ENCODE results near the gene KLHDC9. TPM values are rescaled to one million over a fixed set of nuclear protein-coding genes. Genes with fewer than 3 reads are reported as not detected.

Gene KLHDC9
- total and polyA plus RNA-seq, 2 donors = 1.9 to 4.7 TPM

Other genes starting within 250 kb of the KLHDC9 start
- gene CD244, start 235.5 kb upstream of the KLHDC9 start, total RNA-seq = 10.3 TPM
- gene CD244, start 235.5 kb upstream of the KLHDC9 start, polyA plus RNA-seq = 2.4 TPM
- gene ITLN1, start 213.2 kb upstream of the KLHDC9 start, total RNA-seq = 2.1 TPM
- 8.7 TPM for gene ITLN1, start 213.2 kb upstream of the KLHDC9 start, polyA plus RNA-seq
- 0.38 TPM for gene ITLN2, start 143.6 kb upstream of the KLHDC9 start, total RNA-seq
- 2.1 TPM for gene ITLN2, start 143.6 kb upstream of the KLHDC9 start, polyA plus RNA-seq
- gene F11R, start 77.2 kb upstream of the KLHDC9 start, total RNA-seq = 28.3 TPM
- 43.0 TPM for gene F11R, start 77.2 kb upstream of the KLHDC9 start, polyA plus RNA-seq
- 73.0 TPM for gene TSTD1, start 59.4 kb upstream of the KLHDC9 start, total RNA-seq
- gene TSTD1, start 59.4 kb upstream of the KLHDC9 start, polyA plus RNA-seq = 149 TPM
- gene USF1, start 52.4 kb upstream of the KLHDC9 start, total RNA-seq = 81.8 TPM
- gene USF1, start 52.4 kb upstream of the KLHDC9 start, polyA plus RNA-seq = 148 TPM
- 65.7 TPM for gene ARHGAP30, start 28.5 kb upstream of the KLHDC9 start, total RNA-seq
- gene ARHGAP30, start 28.5 kb upstream of the KLHDC9 start, polyA plus RNA-seq = 40.8 TPM
- gene NECTIN4, start 8.8 kb upstream of the KLHDC9 start, total RNA-seq = 0.66 TPM
- gene NECTIN4, start 8.8 kb upstream of the KLHDC9 start, polyA plus RNA-seq = 4.7 TPM
- 48.2 TPM for gene PFDN2, start 19.7 kb downstream of the KLHDC9 start, total RNA-seq
- 152 TPM for gene PFDN2, start 19.7 kb downstream of the KLHDC9 start, polyA plus RNA-seq
- gene NIT1, start 19.7 kb downstream of the KLHDC9 start, total RNA-seq = 28.0 TPM
- 61.4 TPM for gene NIT1, start 19.7 kb downstream of the KLHDC9 start, polyA plus RNA-seq
- gene DEDD, start 34.3 kb downstream of the KLHDC9 start, total RNA-seq = 14.7 TPM
- 24.8 TPM for gene DEDD, start 34.3 kb downstream of the KLHDC9 start, polyA plus RNA-seq
- gene UFC1, start 55.6 kb downstream of the KLHDC9 start, total RNA-seq = 93.5 TPM
- gene UFC1, start 55.6 kb downstream of the KLHDC9 start, polyA plus RNA-seq = 118 TPM
- 10.0 TPM for gene USP21, start 61.1 kb downstream of the KLHDC9 start, total RNA-seq
- 23.4 TPM for gene USP21, start 61.1 kb downstream of the KLHDC9 start, polyA plus RNA-seq
- gene PPOX, start 68.1 kb downstream of the KLHDC9 start, total RNA-seq = 19.9 TPM
- gene PPOX, start 68.1 kb downstream of the KLHDC9 start, polyA plus RNA-seq = 50.4 TPM
- gene B4GALT3, start 79.1 kb downstream of the KLHDC9 start, total RNA-seq = 14.3 TPM
- 32.0 TPM for gene B4GALT3, start 79.1 kb downstream of the KLHDC9 start, polyA plus RNA-seq
- gene ADAMTS4, start 100.7 kb downstream of the KLHDC9 start, total RNA-seq = 0.61 TPM
- gene ADAMTS4, start 100.7 kb downstream of the KLHDC9 start, polyA plus RNA-seq = 3.0 TPM
- 67.7 TPM for gene NDUFS2, start 104.0 kb downstream of the KLHDC9 start, total RNA-seq
- gene NDUFS2, start 104.0 kb downstream of the KLHDC9 start, polyA plus RNA-seq = 39.9 TPM
- gene FCER1G, start 116.9 kb downstream of the KLHDC9 start, total RNA-seq = 24.0 TPM
- 262 TPM for gene FCER1G, start 116.9 kb downstream of the KLHDC9 start, polyA plus RNA-seq
- gene APOA2, start 125.3 kb downstream of the KLHDC9 start, total RNA-seq = 1.7 TPM
- gene APOA2, start 125.3 kb downstream of the KLHDC9 start, polyA plus RNA-seq = 4.9 TPM
- 9.6 TPM for gene TOMM40L, start 127.7 kb downstream of the KLHDC9 start, total RNA-seq
- 9.1 TPM for gene TOMM40L, start 127.7 kb downstream of the KLHDC9 start, polyA plus RNA-seq
- gene NR1I3, start 139.8 kb downstream of the KLHDC9 start, total RNA-seq = not detected
- 0.14 TPM for gene NR1I3, start 139.8 kb downstream of the KLHDC9 start, polyA plus RNA-seq
- gene PCP4L1, start 160.4 kb downstream of the KLHDC9 start, total RNA-seq = 2.4 TPM
- gene PCP4L1, start 160.4 kb downstream of the KLHDC9 start, polyA plus RNA-seq = 8.9 TPM
- 3.6 TPM for gene MPZ, start 211.6 kb downstream of the KLHDC9 start, total RNA-seq
- 4.5 TPM for gene MPZ, start 211.6 kb downstream of the KLHDC9 start, polyA plus RNA-seq
- gene SDHC, start 216.0 kb downstream of the KLHDC9 start, total RNA-seq = 19.8 TPM
- gene SDHC, start 216.0 kb downstream of the KLHDC9 start, polyA plus RNA-seq = 93.5 TPM

All from thymus (tissue), 2 donors.